Keratinocyte (primary cell): ENCODE data around the gene GGTLC2. TPM values are rescaled to one million over a fixed set of nuclear protein-coding genes. Genes with fewer than 3 reads are reported as not detected.

ENCODE experiments used
- DNase-seq: peaks from one replicate; pipeline ENCODE4 v3.0.0-alpha.2; 2011; ENCODE audit warnings: low read depth, missing footprints, low spot score
- FAIRE-seq: peaks from 2 replicates; lab custom pipeline; 2011; peaks lifted over from hg19 to GRCh38; lab: Jason Lieb, UNC
- H2AFZ ChIP-seq: 2 replicates; pipeline ENCODE4 v1.6.0; 2012; ENCODE audit warnings: low read length, control low read depth, inconsistent platforms; ENCODE audit not compliant: control insufficient read depth
- H3K27ac ChIP-seq: 2 replicates; pipeline ENCODE4 v1.5.1; 2011; ENCODE audit warnings: low read length; ENCODE audit not compliant: control insufficient read depth, insufficient read depth
- H3K27me3 ChIP-seq: 3 replicates; pipeline ENCODE4 v1.6.0; 2011; ENCODE audit warnings: low read length; ENCODE audit not compliant: control insufficient read depth, insufficient read depth; ENCODE audit errors: extremely low read depth
- H3K36me3 ChIP-seq, 2 experiments: 2 replicates in 1 of 2; 3 replicates in 1 of 2; pipeline ENCODE4 v1.5.1; 2011; ENCODE audit warnings: low read length in 2 of 2, mild to moderate bottlenecking in 1 of 2; ENCODE audit not compliant: control insufficient read depth in 2 of 2, insufficient read depth in 2 of 2; ENCODE audit errors: extremely low read depth in 1 of 2
- H3K4me1 ChIP-seq: 3 replicates; pipeline ENCODE4 v1.5.1; 2011; ENCODE audit warnings: low read length; ENCODE audit not compliant: control insufficient read depth, insufficient read depth; ENCODE audit errors: extremely low read depth
- H3K4me2 ChIP-seq: 3 replicates; pipeline ENCODE4 v1.6.0; 2011; ENCODE audit warnings: low read depth, low read length; ENCODE audit not compliant: control insufficient read depth, insufficient read depth; ENCODE audit errors: extremely low read depth
- H3K4me3 ChIP-seq, 3 experiments: fragments of 200-600 bp in 1 of 3; sonication (generic) in 1 of 3; 2 replicates in 2 of 3; 3 replicates in 1 of 3; pipeline ENCODE4 v1.5.1; 2011 to 2016; ENCODE audit warnings: low read length in 3 of 3, mild to moderate bottlenecking in 3 of 3, control low read depth in 2 of 3, inconsistent platforms in 1 of 3, low read depth in 1 of 3, mixed read lengths in 1 of 3, mixed run types in 1 of 3, moderate library complexity in 1 of 3; ENCODE audit not compliant: control insufficient read depth in 2 of 3, insufficient read depth in 2 of 3; ENCODE audit errors: extremely low read depth in 1 of 3
- H3K79me2 ChIP-seq: 2 replicates; pipeline ENCODE4 v1.6.0; 2012; ENCODE audit warnings: low read length; ENCODE audit not compliant: control insufficient read depth, insufficient read depth
- H3K9ac ChIP-seq: 3 replicates; pipeline ENCODE4 v1.6.0; 2011; ENCODE audit warnings: low read length; ENCODE audit not compliant: control insufficient read depth, insufficient read depth; ENCODE audit errors: extremely low read depth
- H3K9me1 ChIP-seq: 3 replicates; pipeline ENCODE4 v1.6.0; 2011; ENCODE audit warnings: low read length; ENCODE audit not compliant: control insufficient read depth, insufficient read depth; ENCODE audit errors: extremely low read depth
- H3K9me3 ChIP-seq: 2 replicates; pipeline ENCODE4 v1.5.1; 2012; ENCODE audit warnings: low read depth, low read length; ENCODE audit not compliant: control insufficient read depth
- H4K20me1 ChIP-seq: 3 replicates; pipeline ENCODE4 v1.6.0; 2011; ENCODE audit warnings: low read length; ENCODE audit not compliant: control insufficient read depth, insufficient read depth; ENCODE audit errors: extremely low read depth
- CTCF ChIP-seq, 3 experiments: IDR thresholded peaks in 1 of 3; conservative IDR thresholded peaks in 1 of 3; optimal IDR thresholded peaks in 1 of 3; 2 replicates in 2 of 3; 3 replicates in 1 of 3; pipeline versions ENCODE3 to v1.5.1; 2011; ENCODE audit warnings: low read length in 3 of 3, mild to moderate bottlenecking in 3 of 3, moderate library complexity in 2 of 3, control low read depth in 1 of 3, inconsistent platforms in 1 of 3; ENCODE audit not compliant: insufficient read depth in 2 of 3; ENCODE audit errors: extremely low read depth in 1 of 3
- EZH2 ChIP-seq: IDR thresholded peaks from one replicate; pipeline ENCODE4 v1.6.1; 2012; ENCODE audit warnings: inconsistent platforms, mild to moderate bottlenecking, low read length, moderate library complexity
- dilution Hi-C: fragments of 300-500 bp; cut with MboI; formaldehyde crosslinking; loops from one replicate; pipeline ENCODE4 v1.7.0; 2020; ENCODE audit warnings: low sequenced_read_pairs; ENCODE audit not compliant: extremely low pct_ligation_motif_present
- polyA plus RNA-seq, 5 experiments: library from polyadenylated mRNA; depleted of rRNA in 3 of 5; stranded (reverse) in 3 of 5; stranded (forward) in 1 of 5; unstranded in 1 of 5; fragments of >200 nt; gene quantifications; 1 replicate in 1 of 5; 2 replicates in 3 of 5; 3 replicates in 1 of 5; pipeline versions ENCODE4 v1.2.1 to v1.2.3, GENCODE V29; 2011 to 2012; ENCODE audit warnings: missing spikeins in 2 of 5, low read depth in 1 of 5, low replicate concordance in 1 of 5

GGTLC2 gene
- polyA plus RNA-seq, 1 donor (not counting 4 experiments of a cell fraction or from before 2014, with no cell fraction given) = not detected

- Histone ChIP-seq H3K36me3 (no peaks in the 10 kb centered on the region), H3K27ac (no peak overlapping the region), H3K4me2 (no peak overlapping the region), H3K9me1 (no peaks in the 10 kb centered on the region), H3K79me2 (no peaks in the 10 kb centered on the region), H4K20me1 (no peaks in the 10 kb centered on the region), H3K9me3 (no peaks in the 10 kb centered on the region), H2AFZ (no peak overlapping the region), H3K9ac (no peak overlapping the region), H3K4me1 (no peaks in the 10 kb centered on the region), H3K27me3 (no peaks in the 10 kb centered on the region), H3K4me3 (no peak overlapping the region)
- no peak for FAIRE-seq
- no peak for TF ChIP-seq CTCF (optimal IDR thresholded peaks at IDR 0.05 in 1 of 3, IDR thresholded peaks at IDR 0.05 in 1 of 3, conservative IDR thresholded peaks at IDR 0.05 in 1 of 3; ENCODE audit: extremely low read depth in 1 of 3, insufficient read depth in 2 of 3, low read length in 3 of 3)
- TF ChIP-seq EZH2 = no peak
- no peak for DNase-seq
- dilution Hi-C loops = no loop called here
Observed at GRCh38 chr22:22598144-22598543, 46.3 kb upstream of the GGTLC2 start.

GRCh38 chr22:22599248-22599647, 45.2 kb upstream of the GGTLC2 start:
- no peak overlapping the region for H2AFZ ChIP-seq
- no peak overlapping the region for H3K4me2 ChIP-seq
- no peak overlapping the region for H3K27ac ChIP-seq
- no peak for DNase-seq
- H4K20me1 ChIP-seq = no peaks in the 10 kb centered on the region
- TF ChIP-seq EZH2 = no peak
- no peak for TF ChIP-seq CTCF (optimal IDR thresholded peaks at IDR 0.05 in 1 of 3, IDR thresholded peaks at IDR 0.05 in 1 of 3, conservative IDR thresholded peaks at IDR 0.05 in 1 of 3; ENCODE audit: extremely low read depth in 1 of 3, insufficient read depth in 2 of 3, low read length in 3 of 3)
- no peaks in the 10 kb centered on the region for H3K36me3 ChIP-seq
- no peak for FAIRE-seq
- no peaks in the 10 kb centered on the region for H3K9me1 ChIP-seq
- H3K4me3 ChIP-seq = no peak overlapping the region
- no peaks in the 10 kb centered on the region for H3K9me3 ChIP-seq
- no peaks in the 10 kb centered on the region for H3K27me3 ChIP-seq
- no peaks in the 10 kb centered on the region for H3K4me1 ChIP-seq
- dilution Hi-C loops = no loop called here
- H3K9ac ChIP-seq = no peak overlapping the region
- no peaks in the 10 kb centered on the region for H3K79me2 ChIP-seq
